Caco-2 (cell line): ENCODE measurements around the gene ATXN7L1. TPM values are rescaled to one million over a fixed set of nuclear protein-coding genes. Genes with fewer than 3 reads are reported as not detected.

Source experiments
- BruUV-seq: library from RNA; stranded (reverse); fragments of 400-500 nt; replicated peaks from 2 replicates; lab custom pipeline; 2021; lab: Mats Ljungman, UMichigan
- CTCF ChIA-PET: fragments of 300-600 bp; sonication (Branson Sonifier 250); formaldehyde crosslinking; loops from one replicate; lab custom pipeline; 2022; ENCODE audit warnings: antibody characterized with exemption; lab: Charles Lee
- POLR2A ChIA-PET: fragments of 300-600 bp; sonication (Branson Sonifier 250); formaldehyde crosslinking; loops from one replicate; lab custom pipeline; 2022; ENCODE audit warnings: antibody characterized with exemption; lab: Charles Lee
- DNase-seq, 2 experiments: peaks; one replicate each; pipeline versions ENCODE4 v3.0.0 to v3.0.0-alpha.2; 2020 to 2022
- H3K27me3 ChIP-seq: replicated peaks from 2 replicates; pipeline ENCODE4 v1.6.0; 2011; ENCODE audit warnings: low read length; ENCODE audit not compliant: control insufficient read depth, insufficient read depth
- H3K36me3 ChIP-seq: 2 replicates; pipeline ENCODE4 v1.5.1; 2011; ENCODE audit warnings: low read length; ENCODE audit not compliant: control insufficient read depth, insufficient read depth
- H3K4me1 ChIP-seq: fragments of 250-450 bp; sonication (Bioruptor Pico); 2 replicates; pipeline ENCODE4 v1.5.1; 2020; ENCODE audit warnings: mild to moderate bottlenecking
- H3K4me3 ChIP-seq: 2 replicates; pipeline ENCODE4 v1.5.1; 2011; ENCODE audit warnings: low read depth, mild to moderate bottlenecking, control low read depth, low read length
- H3K9me3 ChIP-seq: fragments of 250-450 bp; sonication (Bioruptor Pico); 2 replicates; pipeline ENCODE4 v1.5.1; 2020; ENCODE audit warnings: mild to moderate bottlenecking, moderate library complexity
- H3K27ac Mint-ChIP-seq: one replicate; pipeline ENCODE4 v1.8.0; 2022; ENCODE audit warnings: mixed read lengths; ENCODE audit not compliant: unreplicated experiment
- H3K27me3 Mint-ChIP-seq: one replicate; pipeline ENCODE4 v1.8.0; 2022; ENCODE audit warnings: mixed read lengths; ENCODE audit not compliant: insufficient read depth, unreplicated experiment
- H3K36me3 Mint-ChIP-seq: one replicate; pipeline ENCODE4 v1.8.0; 2022; ENCODE audit warnings: mild to moderate bottlenecking, mixed read lengths; ENCODE audit not compliant: insufficient read depth, unreplicated experiment
- H3K4me1 Mint-ChIP-seq: one replicate; pipeline ENCODE4 v1.8.0; 2022; ENCODE audit warnings: low read depth, mixed read lengths; ENCODE audit not compliant: unreplicated experiment
- H3K4me3 Mint-ChIP-seq: one replicate; pipeline ENCODE4 v1.8.0; 2022; ENCODE audit warnings: mild to moderate bottlenecking, moderate library complexity, mixed read lengths; ENCODE audit not compliant: unreplicated experiment
- H3K9me3 Mint-ChIP-seq: one replicate; pipeline ENCODE4 v1.8.0; 2022; ENCODE audit warnings: mixed read lengths; ENCODE audit not compliant: unreplicated experiment
- intact Hi-C: fragments of 100-400 bp; cut with micrococcal nuclease; formaldehyde crosslinking; loops from one replicate; pipeline ENCODE4 v1.10.0; 2022; ENCODE audit not compliant: unreplicated experiment
- total RNA-seq: library from RNA; stranded (reverse); gene quantifications from 2 replicates; pipeline ENCODE4 v1.2.3, GENCODE V29; 2022
- TF ChIP-seq, protein P1 (sequence below), 2 experiments: fragments of 200-600 bp in 1 of 2; IDR thresholded peaks; 1 replicate in 1 of 2; 2 replicates in 1 of 2; pipeline versions ENCODE4 v1.5.1 to v1.8.0; 2011 to 2022; ENCODE audit warnings: antibody characterized with exemption in 1 of 2, control low read depth in 1 of 2, inconsistent platforms in 1 of 2, low read depth in 1 of 2, low read length in 1 of 2, mild to moderate bottlenecking in 1 of 2, moderate library complexity in 1 of 2; ENCODE audit not compliant: insufficient read depth in 1 of 2, severe bottlenecking in 1 of 2, unreplicated experiment in 1 of 2

ATXN7L1 gene
- total RNA-seq, 1 experiment from 2014 or later, result 14.1 TPM

DNA sequence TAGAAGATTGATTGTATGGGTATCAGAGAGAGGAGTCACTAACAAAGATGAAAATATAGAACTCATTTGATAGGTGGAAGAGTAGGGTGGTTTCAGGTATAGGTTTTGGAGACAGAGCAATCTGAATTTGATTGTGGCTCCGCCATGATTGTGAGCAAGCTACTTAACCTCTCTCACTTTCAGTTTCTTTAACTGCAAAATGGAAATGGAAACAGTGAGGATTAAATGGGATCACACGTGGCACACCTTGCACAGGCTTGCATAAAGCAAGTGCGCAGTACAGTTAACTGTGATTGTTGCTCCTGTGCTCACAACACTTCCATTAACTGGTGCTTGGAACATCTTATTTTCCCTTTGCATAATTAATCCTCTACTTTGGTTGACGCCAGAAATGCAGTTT is 54.9 kb downstream of the ATXN7L1 start:
- BruUV-seq, result no TSS peak
- POLR2A ChIA-PET, result no interaction called here
- Mint-ChIP-seq H3K4me3 (no peak overlapping the region), H3K27me3 (no peaks in the 10 kb centered on the region), H3K9me3 (no peaks in the 10 kb centered on the region), H3K27ac (no peak overlapping the region), H3K36me3 (peaks cover 6% of the 10 kb centered on the region), H3K4me1 (no peaks in the 10 kb centered on the region)
- intact Hi-C loops, result no loop called here
- no peaks in the 10 kb centered on the region for H3K4me1 ChIP-seq
- no peaks in the 10 kb centered on the region for H3K27me3 ChIP-seq
- CTCF ChIA-PET, result no interaction called here
- TF ChIP-seq, protein P1, sequence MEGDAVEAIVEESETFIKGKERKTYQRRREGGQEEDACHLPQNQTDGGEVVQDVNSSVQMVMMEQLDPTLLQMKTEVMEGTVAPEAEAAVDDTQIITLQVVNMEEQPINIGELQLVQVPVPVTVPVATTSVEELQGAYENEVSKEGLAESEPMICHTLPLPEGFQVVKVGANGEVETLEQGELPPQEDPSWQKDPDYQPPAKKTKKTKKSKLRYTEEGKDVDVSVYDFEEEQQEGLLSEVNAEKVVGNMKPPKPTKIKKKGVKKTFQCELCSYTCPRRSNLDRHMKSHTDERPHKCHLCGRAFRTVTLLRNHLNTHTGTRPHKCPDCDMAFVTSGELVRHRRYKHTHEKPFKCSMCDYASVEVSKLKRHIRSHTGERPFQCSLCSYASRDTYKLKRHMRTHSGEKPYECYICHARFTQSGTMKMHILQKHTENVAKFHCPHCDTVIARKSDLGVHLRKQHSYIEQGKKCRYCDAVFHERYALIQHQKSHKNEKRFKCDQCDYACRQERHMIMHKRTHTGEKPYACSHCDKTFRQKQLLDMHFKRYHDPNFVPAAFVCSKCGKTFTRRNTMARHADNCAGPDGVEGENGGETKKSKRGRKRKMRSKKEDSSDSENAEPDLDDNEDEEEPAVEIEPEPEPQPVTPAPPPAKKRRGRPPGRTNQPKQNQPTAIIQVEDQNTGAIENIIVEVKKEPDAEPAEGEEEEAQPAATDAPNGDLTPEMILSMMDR (IDR thresholded peaks at IDR 0.05; ENCODE audit: insufficient read depth in 1 of 2, low read depth in 1 of 2, low read length in 1 of 2, severe bottlenecking in 1 of 2, unreplicated experiment in 1 of 2), result no peak
- H3K36me3 ChIP-seq, result no peaks in the 10 kb centered on the region; the same call in 1 of the 2 replicates
- H3K9me3 ChIP-seq, result no peaks in the 10 kb centered on the region
- H3K4me3 ChIP-seq, result no peak overlapping the region
- DNase-seq, result no peak

DNA sequence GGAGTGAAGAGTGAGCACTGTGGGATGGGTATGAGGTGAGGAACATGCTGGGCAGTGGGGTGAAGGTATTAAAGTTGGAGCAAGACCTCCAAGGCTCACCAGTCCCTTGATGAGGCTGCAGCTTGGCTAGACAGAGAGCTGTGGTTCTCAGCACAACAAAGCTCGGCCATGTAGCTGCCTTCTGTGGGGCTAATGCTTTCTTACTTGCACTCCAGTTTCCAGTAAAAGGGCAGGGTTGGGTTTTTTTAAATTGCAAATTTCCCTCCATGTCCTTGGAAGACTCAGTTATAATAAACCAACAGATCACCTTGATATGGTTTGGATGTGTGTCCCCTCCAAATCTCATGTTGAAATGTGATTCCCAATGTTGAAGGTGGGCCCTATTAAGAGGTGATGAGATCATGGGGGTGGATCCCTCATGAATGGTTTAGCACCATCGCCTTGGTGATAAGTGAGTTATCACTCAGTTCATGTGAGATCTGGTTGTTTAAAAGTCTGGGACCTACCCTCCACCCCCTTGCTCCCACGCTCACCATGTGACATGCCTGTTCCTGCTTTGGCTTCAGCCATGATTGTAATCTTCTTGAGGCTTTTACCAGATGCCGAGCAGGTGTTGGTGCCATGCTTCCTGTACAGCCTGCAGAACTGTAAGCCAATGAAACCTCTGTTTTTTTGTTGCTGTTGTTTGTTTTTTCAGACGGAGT is 55.9 kb downstream of the ATXN7L1 start:
- no peaks in the 10 kb centered on the region for H3K4me1 ChIP-seq
- Mint-ChIP-seq H3K27me3 (no peaks in the 10 kb centered on the region), H3K4me3 (no peak overlapping the region), H3K27ac (no peak overlapping the region), H3K36me3 (peaks cover 6% of the 10 kb centered on the region), H3K4me1 (peaks cover 6% of the 10 kb centered on the region), H3K9me3 (no peaks in the 10 kb centered on the region)
- intact Hi-C loops, result no loop called here
- no peak overlapping the region for H3K4me3 ChIP-seq
- no peaks in the 10 kb centered on the region for H3K36me3 ChIP-seq
- TF ChIP-seq, protein P1 (IDR thresholded peaks at IDR 0.05; ENCODE audit: insufficient read depth in 1 of 2, low read depth in 1 of 2, low read length in 1 of 2, severe bottlenecking in 1 of 2, unreplicated experiment in 1 of 2), result no peak
- no peaks in the 10 kb centered on the region for H3K27me3 ChIP-seq
- CTCF ChIA-PET, result no interaction called here
- POLR2A ChIA-PET, result no interaction called here
- no peaks in the 10 kb centered on the region for H3K9me3 ChIP-seq
- DNase-seq, result no peak
- no TSS peak for BruUV-seq

GRCh38 chr7:105819559-105819958 is 56.8 kb downstream of the ATXN7L1 start:
- peaks cover 6% of the 10 kb centered on the region for H3K36me3 Mint-ChIP-seq

More at GRCh38 chr7:105819559-105819958, 56.8 kb downstream of the ATXN7L1 start:
- H3K36me3 ChIP-seq, result no peaks in the 10 kb centered on the region
- no TSS peak for BruUV-seq
- Mint-ChIP-seq H3K27ac (no peak overlapping the region), H3K4me3 (no peak overlapping the region), H3K4me1 (peaks cover 6% of the 10 kb centered on the region), H3K27me3 (no peaks in the 10 kb centered on the region), H3K9me3 (no peaks in the 10 kb centered on the region)
- ChIA-PET POLR2A (no interaction called here), CTCF (no interaction called here)
- H3K27me3 ChIP-seq, result no peaks in the 10 kb centered on the region
- no peak overlapping the region for H3K4me3 ChIP-seq
- TF ChIP-seq, protein P1 (IDR thresholded peaks at IDR 0.05; ENCODE audit: insufficient read depth in 1 of 2, low read depth in 1 of 2, low read length in 1 of 2, severe bottlenecking in 1 of 2, unreplicated experiment in 1 of 2), result no peak
- intact Hi-C loops, result no loop called here
- DNase-seq, result no peak
- H3K9me3 ChIP-seq, result no peaks in the 10 kb centered on the region
- no peaks in the 10 kb centered on the region for H3K4me1 ChIP-seq
